AG04449 (cell line): Measurements from ENCODE around the gene CAAP1.

Experiments
- CTCF ChIA-PET: fragments of 350-600 bp; formaldehyde crosslinking; extraction: SDS; loops from one replicate; lab custom pipeline; 2021; ENCODE audit warnings: antibody characterized with exemption; lab: Yijun Ruan, JAX
- POLR2A ChIA-PET: fragments of 400-600, 350-600 bp; formaldehyde crosslinking; extraction: SDS; loops from one replicate; lab custom pipeline; 2020; ENCODE audit warnings: antibody characterized with exemption, inconsistent platforms; lab: Yijun Ruan, JAX
- DNase-seq: peaks from one replicate; pipeline ENCODE4 v3.0.0-alpha.2; 2010; ENCODE audit warnings: low read depth, low spot score
- H3K4me3 ChIP-seq: 2 replicates; pipeline ENCODE4 v1.5.1; 2011; ENCODE audit warnings: low read depth, mild to moderate bottlenecking, control low read depth, low read length
- CTCF ChIP-seq: IDR thresholded peaks from one replicate; pipeline ENCODE4 v1.5.1; 2011; ENCODE audit warnings: mild to moderate bottlenecking, moderate library complexity, low read length, control low read depth, inconsistent platforms; ENCODE audit not compliant: insufficient read depth; ENCODE audit errors: missing control alignments

Gene CAAP1

GRCh38 chr9:26801772-26802171 lies 90.8 kb downstream of the CAAP1 start:
- ChIA-PET CTCF (no interaction called here), POLR2A (no interaction called here)
- TF ChIP-seq CTCF: no peak
- no peak overlapping the region for H3K4me3 ChIP-seq
- DNase-seq: no peak

GRCh38 chr9:26800322-26800721 lies 92.3 kb downstream of the CAAP1 start:
- H3K4me3 ChIP-seq: no peak overlapping the region
- DNase-seq: no peak
- ChIA-PET POLR2A (interaction anchor here (0.6 kb wide), 1 partner anchor 156 kb away, joined by 3 read pairs; the partner anchor contains the start of gene IFT74), CTCF (no interaction called here)
- TF ChIP-seq CTCF: no peak

- no peak overlapping the region for H3K4me3 ChIP-seq
- ChIA-PET CTCF (no interaction called here), POLR2A (interaction anchor here (0.7 kb wide), 1 partner anchor 36 kb away, joined by 5 read pairs; no protein-coding TSS in a partner anchor)
- no peak for TF ChIP-seq CTCF
- DNase-seq: no peak
These were observed 101.3 kb downstream of the CAAP1 start for GRCh38 chr9:26791274-26791673.
